Body of pancreas (tissue), 4 donors: Measurements from ENCODE around the gene ITM2C. TPM values are rescaled to one million over a fixed set of nuclear protein-coding genes. Genes with fewer than 3 reads are reported as not detected.

Experiments used
- ATAC-seq: fragments of 150-250 bp; one replicate; pipeline ENCODE4 v1.9.1; 2016
- DNase-seq, 4 donors: peaks; one replicate each; pipeline ENCODE4 v3.0.0-alpha.2; 2019
- H3K27ac ChIP-seq, 4 donors: fragments of 200-600 bp; sonication (generic); 1 replicate in 3 of 4; 2 replicates in 1 of 4; pipeline versions ENCODE4 v1.5.1 to v1.6.1; 2016 to 2019; ENCODE audit warnings: mild to moderate bottlenecking in 1 of 4, mixed read lengths in 1 of 4, moderate library complexity in 1 of 4
- H3K27me3 ChIP-seq, 2 donors: fragments of 200-600 bp; sonication (generic); one replicate each; pipeline ENCODE4 v1.6.0; 2016; ENCODE audit warnings: mild to moderate bottlenecking in 1 of 2
- H3K36me3 ChIP-seq, 2 donors: fragments of 200-600 bp; sonication (generic); replicated peaks in 1 of 2; 2 replicates each; pipeline ENCODE4 v1.5.1; 2016; ENCODE audit warnings: low read depth in 2 of 2; ENCODE audit not compliant: insufficient read depth in 1 of 2
- H3K4me1 ChIP-seq: fragments of 200-600 bp; sonication (generic); one replicate; pipeline ENCODE4 v1.6.0; 2016
- H3K4me3 ChIP-seq, 2 donors: fragments of 200-600 bp; sonication (generic); 1 replicate in 1 of 2; 2 replicates in 1 of 2; pipeline ENCODE4 v1.5.1; 2016 to 2019
- H3K9me3 ChIP-seq, 3 donors: fragments of 200-600 bp; sonication (generic); 1 replicate in 2 of 3; 2 replicates in 1 of 3; pipeline ENCODE4 v1.5.1; 2016
- POLR2A ChIP-seq, 3 donors: fragments of 450-650 bp; IDR thresholded peaks; one replicate each; pipeline ENCODE4 v1.6.1; 2016; ENCODE audit warnings: antibody characterized with exemption in 3 of 3, mild to moderate bottlenecking in 2 of 3
- WGBS, 2 donors: methylation state at CpG; one replicate each; pipeline ENCODE4 v1.1.5; 2017; 5-methylcytosine and 5-hydroxymethylcytosine counted together
- intact Hi-C: fragments of 100-400 bp; cut with DNase I; formaldehyde crosslinking; loops from one replicate; pipeline ENCODE4 v1.15.1; 2023
- total RNA-seq, 2 donors: library from RNA; depleted of rRNA; stranded (reverse); fragments of >200 nt; gene quantifications; one replicate each; pipeline ENCODE4 v1.1.0, GENCODE V29; 2016
- TF ChIP-seq, protein P1 (sequence below), 7 experiments: fragments of 450-650 bp in 4 of 7; fragments of 200-600 bp in 3 of 7; sonication (generic) in 3 of 7; IDR thresholded peaks; one replicate each; pipeline ENCODE4 v1.5.1; 2016 to 2019; ENCODE audit warnings: antibody characterized with exemption in 7 of 7

The ITM2C gene
- total RNA-seq, 2 donors from 2014 or later = 32.9 to 43.8 TPM

DNA sequence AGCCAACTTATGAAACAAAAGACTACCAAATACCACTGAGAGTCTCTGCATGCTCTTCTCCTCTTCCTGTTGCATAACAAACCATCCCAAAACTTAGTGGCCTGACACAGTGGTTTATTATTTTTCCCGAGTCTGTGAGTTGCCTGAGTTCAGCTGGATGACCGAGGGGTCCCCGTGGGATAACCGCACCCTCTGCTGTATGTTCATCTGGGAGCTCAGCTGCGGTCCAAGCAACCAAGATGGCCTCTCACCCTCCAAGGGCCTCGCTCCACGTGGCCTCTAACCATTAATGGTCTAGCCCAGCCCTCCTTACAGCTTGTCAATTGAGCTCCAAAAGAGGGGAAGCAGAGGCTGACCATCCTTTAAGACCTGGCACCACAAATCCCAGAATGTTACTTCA is 17.1 kb downstream of the ITM2C start:
- peaks cover 0 to under 1% of the 10 kb centered on the region in 2 donors for H3K36me3 ChIP-seq
- ATAC-seq (no peak), DNase-seq (no peak)
- intact Hi-C loops = no loop called here
- H3K9me3 ChIP-seq = no peaks in the 10 kb centered on the region
- no peak overlapping the region for H3K4me3 ChIP-seq
- H3K27me3 ChIP-seq = no peaks in the 10 kb centered on the region
- no peak for TF ChIP-seq POLR2A (IDR thresholded peaks at IDR 0.05)
- TF ChIP-seq, protein P1, sequence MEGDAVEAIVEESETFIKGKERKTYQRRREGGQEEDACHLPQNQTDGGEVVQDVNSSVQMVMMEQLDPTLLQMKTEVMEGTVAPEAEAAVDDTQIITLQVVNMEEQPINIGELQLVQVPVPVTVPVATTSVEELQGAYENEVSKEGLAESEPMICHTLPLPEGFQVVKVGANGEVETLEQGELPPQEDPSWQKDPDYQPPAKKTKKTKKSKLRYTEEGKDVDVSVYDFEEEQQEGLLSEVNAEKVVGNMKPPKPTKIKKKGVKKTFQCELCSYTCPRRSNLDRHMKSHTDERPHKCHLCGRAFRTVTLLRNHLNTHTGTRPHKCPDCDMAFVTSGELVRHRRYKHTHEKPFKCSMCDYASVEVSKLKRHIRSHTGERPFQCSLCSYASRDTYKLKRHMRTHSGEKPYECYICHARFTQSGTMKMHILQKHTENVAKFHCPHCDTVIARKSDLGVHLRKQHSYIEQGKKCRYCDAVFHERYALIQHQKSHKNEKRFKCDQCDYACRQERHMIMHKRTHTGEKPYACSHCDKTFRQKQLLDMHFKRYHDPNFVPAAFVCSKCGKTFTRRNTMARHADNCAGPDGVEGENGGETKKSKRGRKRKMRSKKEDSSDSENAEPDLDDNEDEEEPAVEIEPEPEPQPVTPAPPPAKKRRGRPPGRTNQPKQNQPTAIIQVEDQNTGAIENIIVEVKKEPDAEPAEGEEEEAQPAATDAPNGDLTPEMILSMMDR (IDR thresholded peaks at IDR 0.05) = no peak
- WGBS, 2 donors = 72 to 83% methylated on average over 7 of the region's 7 CpGs
- no peaks in the 10 kb centered on the region for H3K4me1 ChIP-seq
- no peak overlapping the region for H3K27ac ChIP-seq

DNA sequence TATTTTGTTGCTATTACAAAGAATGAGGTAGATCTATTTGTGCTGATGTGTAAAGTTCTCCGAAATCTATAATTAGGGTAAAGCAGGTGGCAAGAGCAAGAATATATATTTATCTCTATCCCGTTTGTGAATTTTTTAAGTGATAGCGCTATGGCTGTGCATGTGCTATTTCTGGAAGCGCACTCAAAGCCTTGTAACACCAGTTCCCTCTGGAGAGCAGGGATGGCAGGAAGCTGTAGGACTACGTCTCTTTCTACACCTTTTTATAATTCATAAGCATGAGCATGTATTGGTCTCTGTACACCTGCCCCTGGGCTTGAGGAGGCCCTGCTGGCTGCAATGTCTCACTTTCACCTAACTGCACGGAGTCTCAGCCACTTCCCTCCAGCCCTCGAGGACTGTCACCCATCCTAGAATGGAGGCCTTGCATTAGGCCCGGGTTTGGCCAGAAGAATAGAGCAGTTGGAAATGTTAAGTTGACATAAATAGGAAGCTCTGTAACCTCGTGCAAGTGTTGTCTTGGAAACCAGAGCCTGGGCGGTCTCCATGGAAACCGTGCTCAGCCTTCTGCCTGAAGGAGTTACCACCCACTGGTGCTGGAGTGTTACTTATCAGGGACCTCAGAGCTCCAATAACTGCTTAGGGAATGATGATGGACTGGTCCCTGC is 20.9 kb downstream of the ITM2C start:
- no peaks in the 10 kb centered on the region for H3K9me3 ChIP-seq
- H3K4me1 ChIP-seq = no peaks in the 10 kb centered on the region
- peak in 3 of 4 donors; percentile 34 to 60 (median 41) for DNase-seq
- H3K4me3 ChIP-seq = no peak overlapping the region
- no peak for ATAC-seq
- no peaks in the 10 kb centered on the region for H3K36me3 ChIP-seq
- intact Hi-C loops = no loop called here
- H3K27ac ChIP-seq = no peak overlapping the region
- WGBS, 2 donors = 63 to 71% methylated on average over 8 to 11 of the region's 11 CpGs
- H3K27me3 ChIP-seq = no peaks in the 10 kb centered on the region
- TF ChIP-seq, protein P1 (IDR thresholded peaks at IDR 0.05) = no peak
- TF ChIP-seq POLR2A (IDR thresholded peaks at IDR 0.05) = no peak

DNA sequence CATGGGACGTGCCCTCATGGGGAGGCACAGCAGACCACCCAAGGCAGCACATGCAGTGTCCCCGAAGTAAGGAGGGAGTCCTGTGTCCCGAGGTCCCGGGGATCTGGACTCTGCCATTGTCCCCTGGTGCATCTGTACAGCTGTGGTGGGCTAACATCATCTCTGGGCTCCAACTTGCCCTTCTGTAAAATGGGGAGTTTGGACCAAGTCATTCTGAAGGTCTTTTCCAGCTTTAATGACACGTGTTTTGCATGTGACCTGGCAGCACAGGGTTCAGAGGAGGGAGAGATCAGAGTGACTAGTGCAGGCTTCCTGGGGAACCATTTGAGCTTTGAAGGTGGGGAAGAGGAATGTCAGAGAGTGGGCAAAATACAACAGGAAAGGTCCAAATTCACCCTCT is 21.5 kb downstream of the ITM2C start:
- WGBS, 2 donors = 67 to 68% methylated on average over 1 to 5 of the region's 5 CpGs
- Histone ChIP-seq H3K4me1 (no peaks in the 10 kb centered on the region), H3K27ac (no peak overlapping the region), H3K36me3 (no peaks in the 10 kb centered on the region), H3K4me3 (no peak overlapping the region), H3K27me3 (no peaks in the 10 kb centered on the region), H3K9me3 (no peaks in the 10 kb centered on the region)
- intact Hi-C loops = no loop called here
- ATAC-seq (no peak), DNase-seq (no peak)
- TF ChIP-seq POLR2A (IDR thresholded peaks at IDR 0.05) = no peak
- TF ChIP-seq, protein P1 (IDR thresholded peaks at IDR 0.05) = no peak

DNA sequence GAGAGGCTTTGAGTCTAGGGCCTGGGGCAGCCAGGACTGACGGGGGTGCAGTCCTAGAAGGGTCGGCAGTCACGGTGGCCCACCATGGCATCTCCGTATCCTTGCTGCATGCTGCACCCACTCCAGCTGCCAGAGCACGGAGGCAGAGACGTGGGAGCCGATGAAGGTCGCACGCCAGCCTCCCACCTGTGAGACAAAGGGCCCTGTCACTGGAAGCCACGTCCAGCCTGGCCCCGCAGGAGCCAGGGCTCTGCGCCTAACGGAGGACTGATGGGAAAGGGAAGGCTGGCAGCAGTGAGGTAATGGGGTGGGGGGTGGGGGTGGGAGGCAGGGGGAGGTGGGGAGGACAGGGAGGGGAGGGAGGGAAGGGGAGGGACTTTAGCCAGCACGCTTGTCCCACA is 21.9 kb downstream of the ITM2C start:
- no peak overlapping the region for H3K4me3 ChIP-seq
- no peaks in the 10 kb centered on the region for H3K27me3 ChIP-seq
- ATAC-seq (no peak), DNase-seq (no peak)
- no peaks in the 10 kb centered on the region for H3K36me3 ChIP-seq
- TF ChIP-seq, protein P1 (IDR thresholded peaks at IDR 0.05) = no peak
- no peak for TF ChIP-seq POLR2A (IDR thresholded peaks at IDR 0.05)
- no peak overlapping the region for H3K27ac ChIP-seq
- intact Hi-C loops = no loop called here
- 50 to 57% methylated on average over 10 to 14 of the region's 14 CpGs for whole genome bisulfite sequencing, 2 donors
- H3K9me3 ChIP-seq = no peaks in the 10 kb centered on the region
- H3K4me1 ChIP-seq = no peaks in the 10 kb centered on the region

DNA sequence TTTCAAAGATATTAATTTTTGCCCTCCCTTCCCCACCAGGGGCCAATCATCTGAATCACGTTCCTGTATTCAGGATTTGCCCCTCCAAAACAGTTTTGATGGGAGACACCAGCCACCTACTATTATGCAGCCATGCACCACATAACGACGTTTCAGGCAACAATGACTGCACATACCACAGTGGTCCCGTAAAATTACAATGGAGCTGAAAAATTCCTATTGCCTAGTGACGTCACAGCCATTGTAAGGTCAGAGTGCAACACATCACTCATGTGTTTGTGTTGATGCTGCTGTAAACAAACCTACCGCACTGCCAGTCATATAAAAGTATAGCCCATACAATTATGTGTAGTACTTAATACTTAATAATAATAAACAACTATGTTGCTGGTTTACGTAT is 22.6 kb downstream of the ITM2C start:
- intact Hi-C loops = no loop called here
- TF ChIP-seq POLR2A (IDR thresholded peaks at IDR 0.05) = no peak
- TF ChIP-seq, protein P1 (IDR thresholded peaks at IDR 0.05) = no peak
- no peak for DNase-seq
- H3K27me3 ChIP-seq = no peaks in the 10 kb centered on the region
- no peaks in the 10 kb centered on the region for H3K4me1 ChIP-seq
- no peak overlapping the region for H3K27ac ChIP-seq
- H3K4me3 ChIP-seq = no peak overlapping the region
- H3K36me3 ChIP-seq = no peaks in the 10 kb centered on the region
- WGBS, 2 donors = 77 to 82% methylated on average over 7 of the region's 7 CpGs
- no peaks in the 10 kb centered on the region for H3K9me3 ChIP-seq
- ATAC-seq = no peak
